D721Med (cell line): ENCODE data around the gene WDR1.

Experiments used
- DNase-seq: peaks from one replicate; pipeline ENCODE4 v3.0.0; 2011; ENCODE audit warnings: low spot score; ENCODE audit not compliant: insufficient read length
- FAIRE-seq: peaks from 2 replicates; lab custom pipeline; 2011; peaks lifted over from hg19 to GRCh38; lab: Jason Lieb, UNC
- CTCF ChIP-seq: IDR thresholded peaks from 2 replicates; pipeline ENCODE4 v1.5.1; 2012; ENCODE audit warnings: mild to moderate bottlenecking, control low read depth; ENCODE audit not compliant: insufficient read depth; ENCODE audit errors: missing control alignments

The WDR1 gene

GRCh38 chr4:10078481-10079233 lies 37.9 kb downstream of the WDR1 start:
- FAIRE-seq (no peak), DNase-seq (no peak)
- no peak for TF ChIP-seq CTCF

- DNase-seq (no peak), FAIRE-seq (no peak)
- TF ChIP-seq CTCF, result no peak
Measured at GRCh38 chr4:10077483-10078335, 38.9 kb downstream of the WDR1 start.

- TF ChIP-seq CTCF, result no peak
- FAIRE-seq (no peak), DNase-seq (no peak)
Measured at GRCh38 chr4:10077076-10077475, 39.5 kb downstream of the WDR1 start.

GRCh38 chr4:10075953-10076391 lies 40.6 kb downstream of the WDR1 start:
- DNase-seq, result no peak
- TF ChIP-seq CTCF, result no peak
- no peak for FAIRE-seq

- DNase-seq (no peak), FAIRE-seq (no peak)
- no peak for TF ChIP-seq CTCF
Measured at GRCh38 chr4:10075158-10075863, 41.3 kb downstream of the WDR1 start.

- FAIRE-seq, result no peak
- TF ChIP-seq CTCF, result peak; percentile 43
- DNase-seq, result no peak
Measured at GRCh38 chr4:10074767-10075105, 41.9 kb downstream of the WDR1 start.
